NOMO-1 treated with DMSO at 0.1 percent for 48 hours (cell line): ENCODE measurements around the gene HCRTR2.

Experiments used
- DNase-seq: peaks from one replicate; lab custom pipeline; 2025; ENCODE audit not compliant: unreplicated experiment; lab: John Stamatoyannopoulos, UW

The HCRTR2 gene

GRCh38 chr6:55320696-55321086 is 146.4 kb downstream of the HCRTR2 start:
- no peak for DNase-seq

- DNase-seq: no peak
Measured at GRCh38 chr6:55327169-55327568, 152.9 kb downstream of the HCRTR2 start, which contains the start of gene GFRAL. TSS of gene GFRAL (plus strand) at chr6:55327469. CDS start at chr6:55327555, 86 bp downstream.
